Activated CD4-positive, CD25-positive, alpha-beta regulatory T cell treated with anti-CD3 and anti-CD28 coated beads, Interleukin-2, amount 50 U/mL, for 24 hours (primary cell): ENCODE results near the gene DUSP9.

Experiments used
- ATAC-seq, 2 donors: fragments of 150-1000 bp; cut with Tn5 transposase; one replicate each; pipeline ENCODE4 v1.10.0; 2021; ENCODE audit warnings: mild to moderate bottlenecking in 1 of 2, moderate library complexity in 1 of 2

Gene DUSP9

GRCh38 chrX:153637121-153638040 is 9.6 kb upstream of the DUSP9 start:
- no peak for ATAC-seq

DNA sequence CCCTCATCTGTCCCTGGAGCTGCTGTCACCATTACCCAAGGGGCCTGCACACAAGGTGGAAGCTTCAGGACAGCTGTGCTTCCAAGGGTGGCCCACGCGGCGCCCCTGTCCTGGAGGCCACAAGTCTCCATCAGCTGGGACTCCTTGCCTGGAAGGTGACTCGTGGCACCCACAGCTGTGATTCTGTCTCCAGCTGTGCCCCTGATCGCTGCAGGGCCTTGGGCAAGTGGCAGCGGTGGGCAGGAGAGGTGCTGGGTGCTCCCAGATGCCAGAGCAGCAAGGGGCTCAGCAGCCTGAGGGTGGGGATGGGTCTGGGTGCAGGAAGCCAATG is 9.0 kb upstream of the DUSP9 start:
- no peak for ATAC-seq

- ATAC-seq = no peak
Measured at GRCh38 chrX:153638436-153639176, 8.4 kb upstream of the DUSP9 start.

DNA sequence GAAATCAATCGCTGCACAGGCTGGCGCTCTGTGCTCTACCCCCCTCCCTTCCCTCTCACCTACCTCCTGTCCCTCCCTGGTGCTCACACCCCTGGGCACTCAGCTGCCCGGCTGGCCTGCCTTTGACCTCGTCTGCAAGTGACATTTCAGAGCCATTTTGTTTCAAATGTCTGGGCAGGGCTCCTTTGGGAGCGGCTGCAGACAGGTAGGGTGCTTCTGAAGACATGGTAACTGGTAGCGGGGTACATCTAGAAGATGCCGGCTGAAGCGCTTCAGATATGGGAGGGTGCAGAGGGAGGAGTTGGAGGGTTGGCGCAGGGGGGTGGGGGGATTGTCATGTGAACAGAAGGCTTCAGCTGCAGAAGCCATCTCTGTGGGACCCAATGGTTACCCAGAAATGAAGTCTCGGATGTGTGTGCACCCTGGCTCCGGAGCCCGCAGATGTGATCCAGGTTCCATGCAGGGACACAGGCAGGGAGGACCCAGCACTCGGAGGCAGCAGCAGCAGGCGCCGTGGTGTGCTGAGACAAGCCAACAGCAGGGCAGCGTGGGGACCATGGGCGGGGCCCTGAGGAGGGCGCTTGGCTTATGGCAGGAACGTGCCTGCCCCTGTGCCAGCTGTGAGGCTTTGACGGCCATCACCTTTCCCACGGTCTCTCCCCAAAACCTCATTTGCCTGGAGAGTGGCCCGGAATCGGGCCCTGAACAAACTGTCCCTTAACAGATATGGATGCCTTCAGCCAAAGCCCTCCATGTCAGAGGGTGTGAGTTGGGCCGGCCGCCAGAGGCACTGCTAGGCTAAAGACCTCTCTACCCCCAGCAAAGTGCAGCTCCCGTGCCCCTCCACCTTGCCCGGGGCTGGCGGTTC is 7.6 kb upstream of the DUSP9 start:
- ATAC-seq = no peak

- no peak for ATAC-seq
Measured at GRCh38 chrX:153640045-153640686, 6.8 kb upstream of the DUSP9 start.

- no peak for ATAC-seq
Measured at GRCh38 chrX:153640736-153641575, 6.0 kb upstream of the DUSP9 start.

DNA sequence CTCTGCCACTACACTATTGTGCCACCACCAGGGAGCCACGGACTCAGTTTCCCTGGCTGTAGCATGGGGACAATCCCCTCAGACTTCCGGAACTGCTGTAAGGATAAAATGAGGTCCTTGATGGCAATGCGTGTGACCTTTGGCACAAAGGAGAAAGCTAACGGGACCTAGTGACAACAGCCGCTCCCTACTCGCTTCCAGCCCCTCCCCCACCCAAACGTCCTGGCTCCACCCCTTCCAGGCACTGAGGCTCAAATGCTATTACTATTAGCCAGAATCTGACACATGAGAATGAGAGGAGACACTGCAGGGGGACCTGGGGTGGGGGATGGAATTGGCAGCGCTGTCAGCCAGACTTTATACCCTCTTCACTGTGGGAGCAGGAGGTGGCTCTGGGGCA is 5.4 kb upstream of the DUSP9 start:
- no peak for ATAC-seq

DNA sequence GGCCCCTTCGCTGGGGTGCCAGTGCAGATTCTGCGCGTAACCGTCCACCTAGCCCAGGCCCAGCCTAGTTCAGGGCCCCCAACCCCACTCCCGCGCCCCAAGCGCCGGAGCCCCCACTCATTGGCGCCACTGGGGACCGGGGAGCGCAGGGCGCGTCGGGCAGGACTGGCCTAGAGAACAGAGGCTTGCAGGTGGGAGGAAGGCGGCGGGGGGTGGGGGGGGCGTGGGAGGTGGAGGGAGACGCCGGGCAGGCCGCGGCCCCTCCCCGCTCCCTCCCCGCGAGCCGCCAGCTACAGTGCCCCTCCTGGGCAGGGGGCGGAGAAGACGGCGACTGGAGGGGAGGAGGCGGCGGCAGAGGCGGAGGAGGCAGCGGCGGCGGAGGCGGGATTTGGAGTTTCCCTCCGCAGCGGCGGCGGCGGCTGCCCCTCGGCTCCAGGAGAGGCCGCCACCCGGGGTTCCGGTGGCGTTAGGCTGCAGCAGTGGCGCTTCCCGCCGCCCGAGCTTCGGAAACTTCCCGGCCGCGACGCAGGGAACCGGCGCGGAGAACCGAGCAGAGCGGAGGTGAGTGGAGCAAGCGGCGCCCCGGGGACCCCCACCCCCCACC is 4.8 kb upstream of the DUSP9 start:
- ATAC-seq = no peak

- no peak for ATAC-seq
Measured at GRCh38 chrX:153642655-153643430, 4.2 kb upstream of the DUSP9 start.

DNA sequence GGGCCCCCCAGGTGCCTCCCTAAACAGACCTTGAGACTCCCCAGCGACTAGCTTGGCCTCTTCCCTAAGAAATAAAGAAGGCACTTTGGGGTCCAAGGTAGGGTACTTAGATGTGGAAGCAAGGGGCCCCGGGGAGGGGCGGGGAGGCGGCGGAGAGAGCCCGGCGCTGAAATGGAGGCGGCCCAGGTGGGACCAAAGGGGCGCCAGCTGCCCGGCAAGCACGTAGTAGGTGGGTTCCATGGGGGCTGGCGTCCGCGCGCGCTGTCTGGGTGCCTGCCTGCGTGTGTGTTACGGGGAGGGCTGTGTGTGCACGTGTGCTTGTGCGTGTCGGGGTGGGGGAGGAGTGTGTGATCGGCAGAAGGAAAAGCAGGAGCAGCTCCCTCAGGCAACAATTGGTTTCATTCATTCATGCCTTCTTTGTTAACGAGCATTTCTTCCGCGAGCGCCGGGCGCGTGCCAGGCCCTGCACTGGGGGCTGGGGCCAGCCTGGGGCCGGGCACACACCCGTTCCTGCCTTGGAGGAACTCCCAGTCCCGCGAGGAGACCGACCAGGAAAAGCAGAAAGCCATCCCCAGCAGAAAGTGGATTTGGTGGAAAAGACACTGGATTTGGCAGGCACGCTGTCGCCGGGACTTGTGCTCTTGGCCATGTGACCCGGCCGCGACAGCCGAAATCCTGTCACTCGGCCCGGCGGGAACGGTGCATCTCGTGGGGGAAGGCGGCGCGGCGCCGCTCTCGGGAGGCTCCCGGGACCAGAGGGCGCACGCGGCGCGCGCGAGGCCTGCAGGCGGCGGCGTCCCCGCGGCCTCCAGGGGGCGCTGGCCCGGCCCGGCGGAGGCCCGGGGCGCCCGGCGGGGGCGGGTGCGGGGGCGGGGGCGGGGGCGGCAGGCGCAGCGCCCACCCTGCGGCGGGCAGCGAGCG is 3.3 kb upstream of the DUSP9 start:
- ATAC-seq = no peak

- no peak for ATAC-seq
Measured at GRCh38 chrX:153644356-153645125, 2.5 kb upstream of the DUSP9 start.

GRCh38 chrX:153645151-153645550 is 1.9 kb upstream of the DUSP9 start:
- no peak for ATAC-seq

DNA sequence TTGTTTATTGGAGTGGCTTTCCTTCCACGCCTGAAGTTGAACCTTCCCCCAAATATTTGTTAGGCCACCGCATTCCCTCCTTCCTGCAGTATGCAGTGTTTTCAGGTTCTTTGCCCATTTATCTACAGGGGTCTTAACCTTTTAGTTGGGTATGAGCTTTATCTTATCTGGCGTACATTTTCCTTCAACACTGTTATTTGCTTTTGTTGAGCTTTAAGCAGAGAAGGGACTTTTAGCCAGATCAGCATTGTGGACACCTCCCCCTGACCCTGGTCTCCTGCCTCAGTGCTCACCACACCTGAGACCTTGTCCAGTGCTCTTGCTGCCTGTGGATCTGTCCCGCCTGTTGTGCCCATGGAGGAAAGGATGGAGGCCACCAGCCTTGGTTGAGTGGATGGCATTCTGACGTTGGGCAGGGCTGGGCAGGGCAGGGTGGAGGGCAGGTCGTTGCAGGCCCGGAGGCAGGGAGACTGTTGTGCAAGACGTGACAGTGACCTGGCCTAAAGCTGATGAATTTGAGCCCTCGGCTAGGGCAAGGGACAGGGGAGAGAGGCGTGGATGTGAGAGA is 998 bp upstream of the DUSP9 start:
- no peak for ATAC-seq

DNA sequence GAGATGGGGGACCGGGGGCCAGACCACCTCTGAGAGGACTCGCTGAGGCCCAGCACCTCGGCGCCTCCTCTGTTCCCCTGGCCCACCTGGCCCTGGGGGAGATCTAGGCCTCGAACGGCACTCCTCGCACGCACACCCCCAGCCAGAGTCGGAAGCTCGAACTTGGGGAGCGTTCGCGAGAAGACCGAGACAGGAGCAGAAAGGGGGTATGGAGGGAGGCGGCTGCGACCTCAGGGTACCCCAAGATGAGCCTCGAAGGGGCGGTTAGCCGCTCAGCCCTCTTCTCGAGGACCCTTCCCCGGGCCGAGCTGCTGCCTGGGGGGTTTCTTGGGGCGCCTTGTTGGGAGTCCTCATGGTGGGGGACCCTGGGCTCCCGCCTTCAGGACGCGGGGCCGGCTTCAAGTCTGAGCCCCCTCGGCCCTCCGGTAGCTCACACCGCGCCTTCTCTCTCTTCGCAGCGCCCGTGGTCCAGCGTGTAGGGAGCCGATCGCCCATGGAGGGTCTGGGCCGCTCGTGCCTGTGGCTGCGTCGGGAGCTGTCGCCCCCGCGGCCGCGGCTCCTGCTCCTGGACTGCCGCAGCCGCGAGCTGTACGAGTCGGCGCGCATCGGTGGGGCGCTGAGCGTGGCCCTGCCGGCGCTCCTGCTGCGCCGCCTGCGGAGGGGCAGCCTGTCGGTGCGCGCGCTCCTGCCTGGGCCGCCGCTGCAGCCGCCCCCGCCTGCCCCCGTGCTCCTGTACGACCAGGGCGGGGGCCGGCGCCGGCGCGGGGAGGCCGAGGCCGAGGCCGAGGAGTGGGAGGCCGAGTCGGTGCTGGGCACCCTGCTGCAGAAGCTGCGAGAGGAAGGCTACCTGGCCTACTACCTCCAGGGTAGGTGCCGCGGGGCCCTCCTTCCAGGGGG is 706 bp downstream of the DUSP9 start:
- no peak for ATAC-seq

DNA sequence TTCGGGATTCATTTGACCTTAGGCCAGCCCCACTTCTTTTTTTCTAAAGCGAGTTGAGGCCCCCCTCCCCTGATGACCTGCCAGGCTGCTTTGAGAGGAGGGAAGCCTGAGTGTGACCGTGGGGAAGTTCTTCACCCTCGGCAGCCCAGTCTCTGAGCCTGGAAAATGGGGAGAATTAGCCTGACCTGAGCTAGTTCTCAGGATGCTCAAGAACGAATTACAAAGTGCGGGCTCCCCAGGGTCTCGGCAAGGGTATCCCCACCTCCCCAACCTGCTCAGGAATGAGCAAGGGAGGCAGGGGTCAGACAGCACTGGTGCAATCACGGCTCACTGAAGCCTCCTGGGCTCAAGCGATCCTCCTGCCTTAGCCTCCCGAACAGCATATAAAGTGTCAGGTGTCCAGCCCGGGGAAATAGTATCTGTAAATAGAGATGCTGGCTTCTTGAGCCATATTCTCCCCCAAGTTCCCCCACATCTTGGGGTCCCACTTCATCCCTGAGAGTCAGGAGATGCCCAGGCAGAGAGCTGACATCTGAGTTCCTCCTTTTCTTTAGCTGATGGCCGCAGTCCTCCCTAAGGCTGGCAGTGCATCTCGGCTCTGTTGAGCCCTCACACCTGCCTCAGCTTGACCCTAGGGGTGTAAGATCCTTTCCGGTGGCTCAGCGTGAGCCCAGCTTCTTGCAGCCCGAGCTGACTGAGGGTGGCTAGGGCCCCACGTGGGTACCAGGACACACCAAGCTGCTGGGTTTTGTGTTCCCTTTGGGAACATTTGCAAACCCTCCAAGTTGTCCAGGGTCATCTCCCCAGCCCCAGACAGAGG is 1.6 kb downstream of the DUSP9 start:
- ATAC-seq = no peak
